Peyer's patch (tissue), 4 donors: ENCODE measurements around the gene IL4I1. TPM values are rescaled to one million over a fixed set of nuclear protein-coding genes. Genes with fewer than 3 reads are reported as not detected.
A peak's percentile ranks its signal among the peaks of the same experiment; 100 is the strongest.

Experiments used
- DNase-seq, 3 donors: peaks; one replicate each; pipeline ENCODE4 v3.0.0-alpha.2; 2017 to 2019
- H3K27ac ChIP-seq, 4 donors: fragments of 200-600 bp; sonication (generic); one replicate each; pipeline ENCODE4 v1.5.1; 2016 to 2019
- H3K27me3 ChIP-seq, 2 donors: fragments of 200-600 bp; sonication (generic); one replicate each; pipeline ENCODE4 v1.5.1; 2019
- H3K36me3 ChIP-seq, 3 donors: fragments of 200-600 bp; sonication (generic); one replicate each; pipeline ENCODE4 v1.5.1; 2016 to 2019
- H3K4me1 ChIP-seq, 4 donors: fragments of 200-600 bp; sonication (generic); one replicate each; pipeline ENCODE4 v1.5.1; 2016 to 2019
- H3K4me3 ChIP-seq, 4 donors: fragments of 200-600 bp; sonication (generic); 1 replicate in 3 of 4; 2 replicates in 1 of 4; pipeline ENCODE4 v1.5.1; 2016 to 2019; ENCODE audit warnings: mild to moderate bottlenecking in 1 of 4
- H3K9me3 ChIP-seq, 4 donors: fragments of 200-600 bp; sonication (generic); one replicate each; pipeline ENCODE4 v1.5.1; 2016 to 2019; ENCODE audit warnings: mild to moderate bottlenecking in 1 of 4
- POLR2A ChIP-seq, 2 donors: fragments of 450-650 bp; IDR thresholded peaks; one replicate each; pipeline ENCODE4 v1.5.1; 2017; ENCODE audit warnings: antibody characterized with exemption in 2 of 2, mild to moderate bottlenecking in 2 of 2, moderate library complexity in 2 of 2
- total RNA-seq, 4 donors: library from RNA; depleted of rRNA; stranded (reverse); fragments of >200 nt; gene quantifications; one replicate each; pipeline ENCODE4 v1.1.0, GENCODE V29; 2016
- TF ChIP-seq, protein P1 (sequence below), 6 experiments: fragments of 450-650 bp in 4 of 6; fragments of 200-600 bp in 2 of 6; sonication (generic) in 1 of 6; IDR thresholded peaks; one replicate each; pipeline ENCODE4 v1.5.1; 2017 to 2019; ENCODE audit warnings: antibody characterized with exemption in 6 of 6, mild to moderate bottlenecking in 3 of 6, moderate library complexity in 1 of 6

Gene IL4I1
- total RNA-seq, 4 donors from 2014 or later, result not detected

DNA sequence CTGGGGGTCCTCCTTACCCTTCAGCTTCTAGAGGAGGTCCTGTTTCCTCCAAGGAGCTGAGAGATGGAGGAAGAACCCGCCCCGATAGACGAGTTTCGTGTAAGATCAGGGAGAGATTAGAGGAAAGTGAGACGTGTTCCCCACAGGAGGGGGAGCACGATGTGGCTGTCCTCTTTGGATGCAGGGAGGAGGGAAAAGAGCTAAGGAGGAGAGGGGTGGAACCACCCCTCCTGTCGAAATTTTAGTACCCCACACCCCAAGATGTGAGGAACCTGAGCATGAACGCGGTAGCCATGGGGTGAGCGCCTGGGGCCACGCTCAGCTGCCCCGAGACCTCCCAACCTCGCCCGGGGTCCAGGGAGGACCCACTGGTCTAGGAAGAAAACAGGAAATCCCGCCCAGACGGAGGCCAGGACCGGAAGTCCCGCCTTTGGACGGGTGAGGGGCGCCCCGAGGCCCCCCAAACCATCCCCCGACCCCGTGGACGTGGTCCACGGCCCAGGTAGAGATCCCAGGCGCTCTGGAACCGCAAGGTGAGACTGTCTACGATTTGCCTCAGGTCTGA lies 20.7 kb downstream of the IL4I1 start:
- TF ChIP-seq, protein P1, sequence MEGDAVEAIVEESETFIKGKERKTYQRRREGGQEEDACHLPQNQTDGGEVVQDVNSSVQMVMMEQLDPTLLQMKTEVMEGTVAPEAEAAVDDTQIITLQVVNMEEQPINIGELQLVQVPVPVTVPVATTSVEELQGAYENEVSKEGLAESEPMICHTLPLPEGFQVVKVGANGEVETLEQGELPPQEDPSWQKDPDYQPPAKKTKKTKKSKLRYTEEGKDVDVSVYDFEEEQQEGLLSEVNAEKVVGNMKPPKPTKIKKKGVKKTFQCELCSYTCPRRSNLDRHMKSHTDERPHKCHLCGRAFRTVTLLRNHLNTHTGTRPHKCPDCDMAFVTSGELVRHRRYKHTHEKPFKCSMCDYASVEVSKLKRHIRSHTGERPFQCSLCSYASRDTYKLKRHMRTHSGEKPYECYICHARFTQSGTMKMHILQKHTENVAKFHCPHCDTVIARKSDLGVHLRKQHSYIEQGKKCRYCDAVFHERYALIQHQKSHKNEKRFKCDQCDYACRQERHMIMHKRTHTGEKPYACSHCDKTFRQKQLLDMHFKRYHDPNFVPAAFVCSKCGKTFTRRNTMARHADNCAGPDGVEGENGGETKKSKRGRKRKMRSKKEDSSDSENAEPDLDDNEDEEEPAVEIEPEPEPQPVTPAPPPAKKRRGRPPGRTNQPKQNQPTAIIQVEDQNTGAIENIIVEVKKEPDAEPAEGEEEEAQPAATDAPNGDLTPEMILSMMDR (IDR thresholded peaks at IDR 0.05), result no peak
- no peak for TF ChIP-seq POLR2A (IDR thresholded peaks at IDR 0.05)
- peaks cover 0 to 38% (median 0%) of the 10 kb centered on the region in 3 donors for H3K36me3 ChIP-seq
- peak; percentile 51 to 82 (median 68) for DNase-seq
- H3K4me1 ChIP-seq, result peaks cover 0 to 27% (median 4%) of the 10 kb centered on the region in 4 donors
- H3K27me3 ChIP-seq, result no peaks in the 10 kb centered on the region
- peak overlapping the region; percentile 92 to 98 (median 94) for H3K27ac ChIP-seq
- peak overlapping the region; percentile 59 to 92 (median 69) for H3K4me3 ChIP-seq
- H3K9me3 ChIP-seq, result no peaks in the 10 kb centered on the region

DNA sequence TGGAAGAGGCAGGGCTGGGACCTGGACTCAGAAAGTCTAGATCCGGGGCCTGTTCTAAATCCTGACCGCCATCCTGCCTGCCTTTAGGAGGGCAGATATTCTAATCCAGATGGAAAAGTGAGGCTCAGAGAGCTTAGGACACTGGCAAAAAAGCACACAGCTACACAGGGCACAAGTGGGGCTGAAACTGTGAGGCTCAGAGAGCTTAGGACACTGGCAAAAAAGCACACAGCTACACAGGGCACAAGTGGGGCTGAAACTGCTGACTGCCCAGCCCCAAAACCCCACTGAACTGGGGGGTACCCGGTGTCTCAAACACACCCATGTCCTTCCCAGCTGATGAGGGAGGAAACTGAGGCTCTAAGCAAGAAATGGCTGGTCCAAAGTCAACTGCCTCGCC lies 21.5 kb downstream of the IL4I1 start:
- H3K27me3 ChIP-seq, result no peaks in the 10 kb centered on the region
- H3K36me3 ChIP-seq, result peaks cover 0 to 30% (median 0%) of the 10 kb centered on the region in 3 donors
- TF ChIP-seq, protein P1 (IDR thresholded peaks at IDR 0.05), result no peak
- TF ChIP-seq POLR2A (IDR thresholded peaks at IDR 0.05), result no peak
- peak overlapping the region in 1 of 4 donors; percentile 98 for H3K27ac ChIP-seq
- no peaks in the 10 kb centered on the region for H3K9me3 ChIP-seq
- peaks cover 4 to 35% (median 7%) of the 10 kb centered on the region in 4 donors for H3K4me1 ChIP-seq
- H3K4me3 ChIP-seq, result peak overlapping the region in 2 of 4 donors; percentile 63 to 75
- no peak for DNase-seq

DNA sequence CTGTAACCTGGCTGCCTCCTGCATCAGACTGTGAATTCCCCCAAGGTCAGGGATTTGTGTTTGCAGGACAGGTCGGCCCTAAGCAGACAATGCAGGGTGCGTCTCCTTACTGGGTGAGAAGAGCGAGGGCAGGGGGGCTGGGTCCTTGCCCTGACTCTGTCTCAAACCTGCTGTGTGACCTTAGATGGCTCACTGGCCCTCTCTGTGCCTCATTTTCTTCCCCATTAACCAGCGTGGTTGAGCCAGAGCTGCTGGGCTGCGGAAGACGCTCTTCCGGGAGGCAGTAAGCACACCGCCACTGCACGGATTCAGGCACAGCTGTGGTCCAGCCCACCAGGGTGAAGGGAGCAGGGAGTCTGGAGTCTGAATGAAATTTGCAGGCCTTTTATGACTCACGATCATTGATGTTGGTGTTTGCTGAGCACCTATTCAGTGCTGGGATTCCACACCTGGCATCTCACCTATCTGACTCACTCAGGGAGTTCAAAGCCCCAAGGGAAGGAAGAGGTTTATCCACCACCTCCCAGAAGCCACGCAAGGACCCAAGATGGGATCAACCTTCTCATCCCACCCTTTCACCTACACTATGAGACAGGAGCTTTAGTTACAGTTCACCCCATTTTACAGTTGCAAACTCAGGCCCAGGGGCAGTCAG lies 22.1 kb downstream of the IL4I1 start:
- Histone ChIP-seq H3K4me1 (peaks cover 6 to 38% (median 10%) of the 10 kb centered on the region in 4 donors), H3K36me3 (peaks cover 0 to 25% (median 0%) of the 10 kb centered on the region in 3 donors), H3K9me3 (no peaks in the 10 kb centered on the region), H3K27ac (no peak overlapping the region), H3K27me3 (no peaks in the 10 kb centered on the region), H3K4me3 (no peak overlapping the region)
- TF ChIP-seq, protein P1 (IDR thresholded peaks at IDR 0.05), result no peak
- no peak for TF ChIP-seq POLR2A (IDR thresholded peaks at IDR 0.05)
- DNase-seq, result no peak

DNA sequence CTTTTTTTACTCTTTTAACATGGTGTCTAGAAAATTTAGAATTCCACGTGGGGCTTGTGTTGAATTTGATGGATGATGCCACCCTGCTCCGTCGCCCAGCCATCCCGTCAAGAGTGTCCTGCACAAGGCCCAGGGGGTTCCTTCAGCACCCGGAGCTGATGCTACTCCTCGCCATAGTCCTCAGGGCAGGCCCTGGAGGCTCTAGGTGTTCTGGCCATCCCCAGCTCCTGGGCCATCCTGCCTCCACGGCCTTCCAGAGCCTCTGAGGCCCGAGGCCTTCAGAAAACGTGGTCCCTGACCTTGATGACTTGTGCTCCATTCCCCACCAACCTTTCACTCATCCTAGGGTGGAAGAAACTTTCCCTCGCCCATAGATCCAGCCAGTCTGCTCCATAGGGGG lies 22.9 kb downstream of the IL4I1 start:
- H3K9me3 ChIP-seq, result no peaks in the 10 kb centered on the region
- H3K4me1 ChIP-seq, result peaks cover 6 to 38% (median 12%) of the 10 kb centered on the region in 4 donors
- H3K36me3 ChIP-seq, result peaks cover 0 to 17% (median 0%) of the 10 kb centered on the region in 3 donors
- no peak overlapping the region for H3K27ac ChIP-seq
- H3K27me3 ChIP-seq, result no peaks in the 10 kb centered on the region
- no peak for TF ChIP-seq POLR2A (IDR thresholded peaks at IDR 0.05)
- TF ChIP-seq, protein P1 (IDR thresholded peaks at IDR 0.05), result no peak
- H3K4me3 ChIP-seq, result no peak overlapping the region
- no peak for DNase-seq

DNA sequence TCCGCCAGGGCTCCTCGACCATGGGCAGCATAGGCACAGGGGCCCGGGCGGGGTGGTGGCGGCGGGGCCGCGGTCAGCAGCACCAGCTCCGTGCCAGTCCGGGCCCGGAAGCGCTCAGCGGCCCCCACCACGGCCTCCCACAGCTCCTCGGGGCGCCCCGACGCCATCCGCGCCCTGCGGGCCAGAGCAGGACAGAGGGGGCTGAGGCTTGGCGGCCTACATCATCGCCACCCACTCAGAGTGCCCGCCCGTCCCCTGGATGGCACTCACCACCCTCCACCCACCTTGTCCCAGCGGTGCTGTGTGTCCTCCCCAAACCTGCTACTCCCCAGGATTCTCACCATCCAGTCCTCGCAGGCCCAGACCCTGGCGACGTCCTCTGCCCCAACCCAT lies 23.6 kb downstream of the IL4I1 start:
- peaks cover 6 to 38% (median 14%) of the 10 kb centered on the region in 4 donors for H3K4me1 ChIP-seq
- peaks cover 0 to 15% (median 0%) of the 10 kb centered on the region in 3 donors for H3K36me3 ChIP-seq
- no peaks in the 10 kb centered on the region for H3K27me3 ChIP-seq
- TF ChIP-seq POLR2A (IDR thresholded peaks at IDR 0.05), result no peak
- TF ChIP-seq, protein P1 (IDR thresholded peaks at IDR 0.05), result no peak
- H3K9me3 ChIP-seq, result no peaks in the 10 kb centered on the region
- no peak overlapping the region for H3K27ac ChIP-seq
- DNase-seq, result no peak
- no peak overlapping the region for H3K4me3 ChIP-seq
